ENCODE data around the gene RFXANK.

DNA sequence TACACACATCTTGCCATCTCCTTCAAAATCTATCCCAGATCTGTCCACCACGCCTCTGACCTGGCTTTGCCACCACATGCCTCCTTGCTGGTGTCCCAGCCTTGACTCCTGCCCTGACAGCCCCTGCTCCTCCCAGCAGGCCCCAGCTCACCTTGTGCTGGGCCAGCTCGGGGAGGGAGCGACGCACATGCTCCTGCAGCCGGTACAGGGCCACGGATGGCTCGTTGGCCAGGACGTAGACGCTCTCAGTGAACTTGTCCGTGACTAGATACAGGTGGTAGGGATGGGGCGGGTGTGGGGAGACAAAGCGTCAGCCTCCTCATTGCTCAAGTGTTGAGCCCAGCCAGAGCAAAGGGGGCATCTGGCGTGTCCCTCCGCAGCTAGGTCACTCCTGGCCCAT is 5.3 kb upstream of the RFXANK start:
- TF ChIP-seq, protein P1, sequence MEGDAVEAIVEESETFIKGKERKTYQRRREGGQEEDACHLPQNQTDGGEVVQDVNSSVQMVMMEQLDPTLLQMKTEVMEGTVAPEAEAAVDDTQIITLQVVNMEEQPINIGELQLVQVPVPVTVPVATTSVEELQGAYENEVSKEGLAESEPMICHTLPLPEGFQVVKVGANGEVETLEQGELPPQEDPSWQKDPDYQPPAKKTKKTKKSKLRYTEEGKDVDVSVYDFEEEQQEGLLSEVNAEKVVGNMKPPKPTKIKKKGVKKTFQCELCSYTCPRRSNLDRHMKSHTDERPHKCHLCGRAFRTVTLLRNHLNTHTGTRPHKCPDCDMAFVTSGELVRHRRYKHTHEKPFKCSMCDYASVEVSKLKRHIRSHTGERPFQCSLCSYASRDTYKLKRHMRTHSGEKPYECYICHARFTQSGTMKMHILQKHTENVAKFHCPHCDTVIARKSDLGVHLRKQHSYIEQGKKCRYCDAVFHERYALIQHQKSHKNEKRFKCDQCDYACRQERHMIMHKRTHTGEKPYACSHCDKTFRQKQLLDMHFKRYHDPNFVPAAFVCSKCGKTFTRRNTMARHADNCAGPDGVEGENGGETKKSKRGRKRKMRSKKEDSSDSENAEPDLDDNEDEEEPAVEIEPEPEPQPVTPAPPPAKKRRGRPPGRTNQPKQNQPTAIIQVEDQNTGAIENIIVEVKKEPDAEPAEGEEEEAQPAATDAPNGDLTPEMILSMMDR (IDR thresholded peaks at IDR 0.05) = no peak
- no peak for TF ChIP-seq POLR2A (IDR thresholded peaks at IDR 0.05)

All from thyroid gland (tissue), 4 donors.